ENCODE data around the gene TBX18. TPM values are rescaled to one million over a fixed set of nuclear protein-coding genes. Genes with fewer than 3 reads are reported as not detected.

Gene TBX18
- total and polyA plus RNA-seq, 9 of the 15 experiments (the other 6 are each of a cell fraction or from before 2014, with no cell fraction given) = 4.0 to 36.1 (median 20.7) TPM

- TF ChIP-seq MEIS2 (IDR thresholded peaks at IDR 0.05; ENCODE audit: partially characterized antibody) (peak; percentile 46), POLR2G (IDR thresholded peaks at IDR 0.05; ENCODE audit: low read depth, low read length) (no peak), RCOR1 (IDR thresholded peaks at IDR 0.05; ENCODE audit: borderline replicate concordance in 1 of 2, low read depth in 2 of 2, low read length in 2 of 2) (0 out of 4 replicates have a peak, but pooled peaks of 1 of the 2 experiments have one; percentile 34), FOXM1 (IDR thresholded peaks at IDR 0.05; ENCODE audit: low read depth) (no peak), FOXM1 (CRISPR knock-in tag; IDR thresholded peaks at IDR 0.05; ENCODE audit: low read depth) (no peak), TFAM (CRISPR knock-in tag; conservative IDR thresholded peaks at IDR 0.05) (no peak), PRMT5 (CRISPR knock-in tag; IDR thresholded peaks at IDR 0.05) (no peak), NELFE (IDR thresholded peaks at IDR 0.05; ENCODE audit: insufficient read depth, insufficient read length) (no peak), ZNF140 (CRISPR knock-in tag; IDR thresholded peaks at IDR 0.05) (no peak), NCOA2 (IDR thresholded peaks at IDR 0.05; ENCODE audit: partially characterized antibody in 2 of 2) (no peak), MYC (IDR thresholded peaks at IDR 0.05; ENCODE audit: low read depth, low read length) (no peak), MYC (CRISPR knock-in tag; IDR thresholded peaks at IDR 0.05; ENCODE audit: borderline replicate concordance, low read depth) (no peak), MEF2D (tag; conservative IDR thresholded peaks at IDR 0.05; ENCODE audit: low read depth) (no peak), ZNF77 (CRISPR knock-in tag; IDR thresholded peaks at IDR 0.05) (no peak), TEAD4 (IDR thresholded peaks at IDR 0.05; ENCODE audit: low read length) (0 out of 2 replicates have a peak, but pooled peaks have one; percentile 13), TEAD4 (CRISPR knock-in tag; IDR thresholded peaks at IDR 0.05; ENCODE audit: borderline replicate concordance) (no peak), VEZF1 (CRISPR knock-in tag; IDR thresholded peaks at IDR 0.05) (peak; percentile 38; the same call in 1 of the 2 replicates), FOSL1 (tag; conservative IDR thresholded peaks at IDR 0.05) (peak; percentile 60), SP2 (IDR thresholded peaks at IDR 0.05; ENCODE audit: extremely low read depth, low read depth, low read length, poor library complexity, severe bottlenecking) (no peak), SPI1 (IDR thresholded peaks at IDR 0.05; ENCODE audit: borderline replicate concordance, low read depth, low read length) (no peak), ZNF121 (CRISPR knock-in tag; conservative IDR thresholded peaks at IDR 0.05) (no peak), ZNF354B (CRISPR knock-in tag; IDR thresholded peaks at IDR 0.05) (no peak), ETS2 (tag; IDR thresholded peaks at IDR 0.05; ENCODE audit: borderline replicate concordance, poor library complexity, severe bottlenecking) (no peak)
- TF ChIP-seq, protein P1, sequence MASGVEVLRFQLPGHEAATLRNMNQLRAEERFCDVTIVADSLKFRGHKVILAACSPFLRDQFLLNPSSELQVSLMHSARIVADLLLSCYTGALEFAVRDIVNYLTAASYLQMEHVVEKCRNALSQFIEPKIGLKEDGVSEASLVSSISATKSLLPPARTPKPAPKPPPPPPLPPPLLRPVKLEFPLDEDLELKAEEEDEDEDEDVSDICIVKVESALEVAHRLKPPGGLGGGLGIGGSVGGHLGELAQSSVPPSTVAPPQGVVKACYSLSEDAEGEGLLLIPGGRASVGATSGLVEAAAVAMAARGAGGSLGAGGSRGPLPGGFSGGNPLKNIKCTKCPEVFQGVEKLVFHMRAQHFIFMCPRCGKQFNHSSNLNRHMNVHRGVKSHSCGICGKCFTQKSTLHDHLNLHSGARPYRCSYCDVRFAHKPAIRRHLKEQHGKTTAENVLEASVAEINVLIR (CRISPR knock-in tag; IDR thresholded peaks at IDR 0.05) = no peak
- TF ChIP-seq, protein P2, sequence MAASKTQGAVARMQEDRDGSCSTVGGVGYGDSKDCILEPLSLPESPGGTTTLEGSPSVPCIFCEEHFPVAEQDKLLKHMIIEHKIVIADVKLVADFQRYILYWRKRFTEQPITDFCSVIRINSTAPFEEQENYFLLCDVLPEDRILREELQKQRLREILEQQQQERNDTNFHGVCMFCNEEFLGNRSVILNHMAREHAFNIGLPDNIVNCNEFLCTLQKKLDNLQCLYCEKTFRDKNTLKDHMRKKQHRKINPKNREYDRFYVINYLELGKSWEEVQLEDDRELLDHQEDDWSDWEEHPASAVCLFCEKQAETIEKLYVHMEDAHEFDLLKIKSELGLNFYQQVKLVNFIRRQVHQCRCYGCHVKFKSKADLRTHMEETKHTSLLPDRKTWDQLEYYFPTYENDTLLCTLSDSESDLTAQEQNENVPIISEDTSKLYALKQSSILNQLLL (CRISPR knock-in tag; IDR thresholded peaks at IDR 0.05; ENCODE audit: borderline replicate concordance) = no peak
- TF ChIP-seq, protein P3, sequence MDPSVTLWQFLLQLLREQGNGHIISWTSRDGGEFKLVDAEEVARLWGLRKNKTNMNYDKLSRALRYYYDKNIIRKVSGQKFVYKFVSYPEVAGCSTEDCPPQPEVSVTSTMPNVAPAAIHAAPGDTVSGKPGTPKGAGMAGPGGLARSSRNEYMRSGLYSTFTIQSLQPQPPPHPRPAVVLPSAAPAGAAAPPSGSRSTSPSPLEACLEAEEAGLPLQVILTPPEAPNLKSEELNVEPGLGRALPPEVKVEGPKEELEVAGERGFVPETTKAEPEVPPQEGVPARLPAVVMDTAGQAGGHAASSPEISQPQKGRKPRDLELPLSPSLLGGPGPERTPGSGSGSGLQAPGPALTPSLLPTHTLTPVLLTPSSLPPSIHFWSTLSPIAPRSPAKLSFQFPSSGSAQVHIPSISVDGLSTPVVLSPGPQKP (CRISPR knock-in tag; IDR thresholded peaks at IDR 0.05) = no peak
Measured at GRCh38 chr6:84769306-84769705, 4.9 kb upstream of the TBX18 start (continued).
